CD4-positive, alpha-beta T cell treated with Interleukin-12 subunit alpha and Interleukin-12 subunit beta, for 1 hour (primary cell): ENCODE results near the gene DTNBP1.

ENCODE experiments used
- DNase-seq: peaks from one replicate; pipeline ENCODE4 v3.0.0-alpha.2; 2020

The DTNBP1 gene

DNA sequence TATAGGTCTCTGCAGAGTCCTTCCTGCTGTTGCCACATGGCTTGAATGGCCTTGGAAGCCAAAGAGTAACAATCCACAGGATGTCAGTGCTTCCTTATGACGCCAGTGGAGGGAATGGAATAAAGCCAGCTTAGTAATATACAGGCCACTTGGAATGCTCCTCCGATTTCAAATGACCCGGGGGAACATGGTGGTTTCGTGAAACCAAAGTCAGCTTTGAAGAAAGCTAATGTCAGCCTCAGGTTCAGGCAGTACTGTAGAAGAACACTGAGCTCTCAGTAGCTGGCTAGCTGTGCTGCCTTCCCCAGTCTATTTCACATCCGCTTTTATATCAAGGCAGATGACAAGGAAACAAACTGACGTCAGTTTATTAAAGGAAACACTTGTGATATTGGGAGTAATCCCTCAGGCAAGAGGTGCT lies 189.1 kb downstream of the DTNBP1 start:
- no peak for DNase-seq

DNA sequence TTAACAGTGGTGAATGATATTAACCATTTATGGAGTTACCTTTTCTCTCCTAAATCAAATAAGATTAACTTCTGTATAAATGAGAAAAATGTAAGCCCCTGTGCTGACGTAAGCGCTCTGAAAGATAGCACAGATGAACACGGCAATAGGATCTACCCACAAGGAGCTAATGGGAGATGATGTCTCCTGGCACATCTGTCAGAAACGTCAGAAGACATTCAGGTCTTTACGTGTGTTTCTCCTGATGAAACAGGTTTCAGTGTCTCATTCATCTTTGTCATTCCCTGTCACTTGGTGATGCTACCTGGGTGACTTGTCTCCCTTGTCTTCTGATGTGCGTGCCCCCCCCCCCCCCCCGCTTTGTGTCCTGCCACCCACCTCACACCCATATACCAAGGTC lies 189.7 kb downstream of the DTNBP1 start:
- no peak for DNase-seq
